ENCODE results near the gene INPP5D. TPM values are rescaled to one million over a fixed set of nuclear protein-coding genes. Genes with fewer than 3 reads are reported as not detected.

The INPP5D gene
- total RNA-seq, 1 experiment from 2014 or later, result 12.7 TPM

- WGBS (ENCODE audit: extremely low coverage, insufficient read length, low lambda C conversion rate), result no CpG with 5 or more reads among the region's 4 CpGs
These were observed 12.7 kb downstream of the INPP5D start for GRCh38 chr2:233072838-233073237.

More at GRCh38 chr2:233072838-233073237, 12.7 kb downstream of the INPP5D start:
- Histone ChIP-seq H3K23ac (ENCODE audit: insufficient read length, low read depth, low read length) (no peak overlapping the region), H3K27me3 (ENCODE audit: insufficient read depth, low read length) (no peaks in the 10 kb centered on the region), H2BK15ac (ENCODE audit: low read depth, low read length) (no peak overlapping the region), H3K56ac (ENCODE audit: insufficient read length, low read depth, low read length) (no peak overlapping the region), H3K4ac (ENCODE audit: low read depth, low read length) (no peak overlapping the region), H2AK5ac (ENCODE audit: insufficient read length, low read length) (no peak overlapping the region), H2BK12ac (ENCODE audit: insufficient read length, low read depth, low read length) (no peak overlapping the region), H3K14ac (ENCODE audit: insufficient read depth, low read length) (no peak overlapping the region), H3K9ac (ENCODE audit: extremely low read depth, insufficient read length, low read length) (no peak overlapping the region), H2BK20ac (ENCODE audit: low read depth, low read length, poor library complexity, severe bottlenecking) (no peak overlapping the region), H4K5ac (ENCODE audit: insufficient read length, low read depth, low read length) (no peak overlapping the region), H3K4me1 (ENCODE audit: insufficient read depth, low read length) (peaks cover 4% of the 10 kb centered on the region; the same call in 1 of the 2 replicates), H2BK120ac (ENCODE audit: low read depth, low read length, poor library complexity, severe bottlenecking) (no peak overlapping the region), H3K79me2 (ENCODE audit: insufficient read depth, low read length) (no peaks in the 10 kb centered on the region), H3K27ac (ENCODE audit: insufficient read length, low read depth, low read length) (no peak overlapping the region), H2BK5ac (ENCODE audit: insufficient read length, low read length) (no peak overlapping the region), H4K91ac (ENCODE audit: insufficient read length, low read depth, low read length) (no peak overlapping the region), H3K9me3 (ENCODE audit: control insufficient read depth, low read depth, low read length) (no peaks in the 10 kb centered on the region), H3K18ac (ENCODE audit: insufficient read length, low read depth, low read length) (no peak overlapping the region), H3K4me2 (ENCODE audit: insufficient read depth, insufficient read length, low read length) (no peak overlapping the region), H3K23me2 (ENCODE audit: insufficient read length, low read depth, low read length, poor library complexity, severe bottlenecking) (no peaks in the 10 kb centered on the region), H4K20me1 (ENCODE audit: control insufficient read depth, insufficient read depth, insufficient read length) (no peaks in the 10 kb centered on the region), H2AFZ (ENCODE audit: low read length) (no peak overlapping the region), H4K8ac (replicated peaks; ENCODE audit: insufficient read length, low read depth, low read length) (no peak overlapping the region), H3T11ph (ENCODE audit: low read length) (no peak overlapping the region), H3K79me1 (ENCODE audit: insufficient read depth, low read depth, low read length, poor library complexity, severe bottlenecking) (no peaks in the 10 kb centered on the region)
- no peak for TF ChIP-seq CTCF (conservative IDR thresholded peaks at IDR 0.05)
- peaks cover 4 to 7% of the 10 kb centered on the region in 2 experiments; a peak in 3 of 5 replicates for H3K9me3 Mint-ChIP-seq
- no peaks in the 10 kb centered on the region for H3K36me3 Mint-ChIP-seq (ENCODE audit: insufficient read depth in 1 of 3, low read depth in 3 of 3)
- no peak overlapping the region for H3K4me3 Mint-ChIP-seq
- H3K27me3 Mint-ChIP-seq (ENCODE audit: low read depth), result no peaks in the 10 kb centered on the region
- H3K4me1 Mint-ChIP-seq, result peaks cover 0 to 8% of the 10 kb centered on the region in 2 experiments; a peak in 3 of 4 replicates
- no peak overlapping the region for H3K27ac Mint-ChIP-seq
- no peak for DNase-seq
